Measurements from ENCODE around the gene PDE6H. TPM values are rescaled to one million over a fixed set of nuclear protein-coding genes. Genes with fewer than 3 reads are reported as not detected.

PDE6H gene
- not detected in 2 replicates for total RNA-seq
- long read RNA-seq, result 0 reads

GRCh38 chr12:14972816-14973215 lies at the start of gene PDE6H:
PDE6H (plus strand) TSS chr12:14973042; CDS start chr12:14978013, 4,971 bp downstream.
- Mint-ChIP-seq H3K4me3 (no peak within 1 kb of the TSS), H3K36me3 (ENCODE audit: low read depth) (no peaks in the 10 kb centered on the region), H3K27me3 (ENCODE audit: low read depth) (no peaks in the 10 kb centered on the region), H3K9me3 (peaks cover 2% of the 10 kb centered on the region), H3K27ac (ENCODE audit: unreplicated experiment) (no peak within 1 kb of the TSS), H3K4me1 (no peaks in the 10 kb centered on the region)
- no peak for TF ChIP-seq CTCF (conservative IDR thresholded peaks at IDR 0.05)
- no peak for DNase-seq (ENCODE audit: low read depth, low spot score)

DNA sequence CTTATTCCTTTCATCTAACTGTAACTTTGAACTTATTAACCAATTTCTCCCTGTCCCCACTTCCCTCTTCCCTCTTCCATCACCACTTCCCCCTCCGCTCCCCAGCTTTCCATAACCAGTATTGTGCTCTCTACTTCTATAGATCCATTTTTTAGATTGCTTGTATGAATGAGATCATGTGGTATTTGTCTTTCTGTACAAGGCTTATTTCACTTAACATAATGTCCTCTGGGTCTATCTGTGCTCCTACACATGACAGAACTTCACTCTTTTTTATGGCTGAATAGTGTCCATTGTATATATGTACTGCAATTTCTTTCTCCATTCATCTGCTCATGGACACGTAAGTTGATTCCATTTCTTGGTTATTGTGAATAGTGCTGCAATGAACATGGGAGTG lies 48.9 kb upstream of the PDE6H start:
- H3K4me3 Mint-ChIP-seq, result no peak overlapping the region
- DNase-seq (ENCODE audit: low read depth, low spot score), result no peak
- H3K27ac Mint-ChIP-seq (ENCODE audit: unreplicated experiment), result peak overlapping the region; percentile 13
- no peak for TF ChIP-seq CTCF (conservative IDR thresholded peaks at IDR 0.05)
- no peaks in the 10 kb centered on the region for H3K27me3 Mint-ChIP-seq (ENCODE audit: low read depth)
- no peaks in the 10 kb centered on the region for H3K36me3 Mint-ChIP-seq (ENCODE audit: low read depth)
- peaks cover 10% of the 10 kb centered on the region for H3K4me1 Mint-ChIP-seq
- H3K9me3 Mint-ChIP-seq, result peaks cover 8% of the 10 kb centered on the region

DNA sequence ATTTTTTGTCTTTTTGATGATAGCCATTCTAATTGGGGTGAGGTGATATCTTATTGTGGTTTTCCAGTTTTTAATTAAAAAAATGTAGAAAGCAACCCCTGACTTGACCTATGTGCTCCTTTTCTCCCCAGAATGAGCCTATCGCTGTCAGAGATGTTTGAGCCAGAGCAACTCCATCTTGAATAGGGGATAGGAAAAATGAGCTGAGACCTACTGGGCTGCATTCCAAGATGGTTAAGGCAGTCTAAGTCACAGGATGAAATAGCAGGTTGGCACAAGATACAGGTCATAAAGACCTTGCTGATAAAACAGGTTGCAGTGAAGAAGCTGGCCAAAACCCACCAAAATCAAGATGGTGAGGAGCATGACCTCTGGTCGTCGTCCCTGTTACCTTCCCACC lies 48.3 kb upstream of the PDE6H start:
- no peak for TF ChIP-seq CTCF (conservative IDR thresholded peaks at IDR 0.05)
- DNase-seq (ENCODE audit: low read depth, low spot score), result no peak
- Mint-ChIP-seq H3K4me1 (peaks cover 11% of the 10 kb centered on the region), H3K9me3 (peaks cover 8% of the 10 kb centered on the region), H3K27ac (ENCODE audit: unreplicated experiment) (no peak overlapping the region), H3K36me3 (ENCODE audit: low read depth) (no peaks in the 10 kb centered on the region), H3K27me3 (ENCODE audit: low read depth) (no peaks in the 10 kb centered on the region), H3K4me3 (no peak overlapping the region)

GRCh38 chr12:14927267-14927666 lies 45.6 kb upstream of the PDE6H start:
- no peak overlapping the region for H3K4me3 Mint-ChIP-seq

DNA sequence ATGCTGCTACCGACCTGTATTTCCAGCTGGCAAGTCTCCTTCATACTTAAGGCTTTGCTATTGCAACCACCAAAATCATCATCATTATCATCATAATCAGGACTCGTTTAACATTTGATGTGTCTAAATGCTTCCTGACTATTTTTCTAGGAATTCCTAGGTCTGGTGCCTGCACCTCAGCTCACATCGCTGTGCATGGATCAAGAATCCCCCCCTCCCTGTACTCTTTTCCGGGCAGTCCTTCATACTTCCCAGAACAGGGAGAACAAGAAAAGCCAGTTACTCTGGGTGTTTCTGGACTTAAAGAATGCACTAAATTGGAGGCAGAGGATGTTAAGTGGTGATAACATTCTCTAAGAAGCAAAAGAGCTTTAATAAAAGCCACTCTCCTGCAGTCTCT lies 43.9 kb upstream of the PDE6H start:
- no peaks in the 10 kb centered on the region for H3K36me3 Mint-ChIP-seq (ENCODE audit: low read depth)
- no peaks in the 10 kb centered on the region for H3K27me3 Mint-ChIP-seq (ENCODE audit: low read depth)
- no peak for DNase-seq (ENCODE audit: low read depth, low spot score)
- no peak for TF ChIP-seq CTCF (conservative IDR thresholded peaks at IDR 0.05)
- H3K4me3 Mint-ChIP-seq, result no peak overlapping the region
- H3K9me3 Mint-ChIP-seq, result peaks cover under 1% of the 10 kb centered on the region
- peaks cover 8% of the 10 kb centered on the region for H3K4me1 Mint-ChIP-seq
- H3K27ac Mint-ChIP-seq (ENCODE audit: unreplicated experiment), result peak overlapping the region; percentile 2

More at GRCh38 chr12:14927267-14927666, 45.6 kb upstream of the PDE6H start:
- H3K27me3 Mint-ChIP-seq (ENCODE audit: low read depth), result no peaks in the 10 kb centered on the region
- H3K9me3 Mint-ChIP-seq, result peaks cover 4% of the 10 kb centered on the region
- no peak for TF ChIP-seq CTCF (conservative IDR thresholded peaks at IDR 0.05)
- H3K36me3 Mint-ChIP-seq (ENCODE audit: low read depth), result no peaks in the 10 kb centered on the region
- no peak overlapping the region for H3K27ac Mint-ChIP-seq (ENCODE audit: unreplicated experiment)
- DNase-seq (ENCODE audit: low read depth, low spot score), result no peak
- peaks cover 11% of the 10 kb centered on the region for H3K4me1 Mint-ChIP-seq

- no peak overlapping the region for H3K27ac Mint-ChIP-seq (ENCODE audit: unreplicated experiment)
Observed at GRCh38 chr12:14930299-14930698, 42.5 kb upstream of the PDE6H start.

More at GRCh38 chr12:14930299-14930698, 42.5 kb upstream of the PDE6H start:
- no peaks in the 10 kb centered on the region for H3K36me3 Mint-ChIP-seq (ENCODE audit: low read depth)
- no peak for DNase-seq (ENCODE audit: low read depth, low spot score)
- H3K4me1 Mint-ChIP-seq, result peaks cover 4% of the 10 kb centered on the region
- TF ChIP-seq CTCF (conservative IDR thresholded peaks at IDR 0.05), result no peak
- H3K4me3 Mint-ChIP-seq, result no peak overlapping the region
- no peaks in the 10 kb centered on the region for H3K9me3 Mint-ChIP-seq
- H3K27me3 Mint-ChIP-seq (ENCODE audit: low read depth), result no peaks in the 10 kb centered on the region

Data from neural crest cell (in vitro differentiated cells).